IMR-90 (cell line): ENCODE results near the gene TRIM22.

Experiments used
- BHLHE40 ChIP-seq: fragments of 150-350 bp; IDR thresholded peaks from 2 replicates; pipeline ENCODE4 v1.6.1; 2016; ENCODE audit warnings: mild to moderate bottlenecking, low read depth, low read length
- CEBPB ChIP-seq: IDR thresholded peaks from 2 replicates; pipeline ENCODE4 v1.6.1; 2012; ENCODE audit warnings: low read depth, low read length, improper control_type of control experiment
- CTCF ChIP-seq: conservative IDR thresholded peaks from 2 replicates; pipeline ENCODE4 v1.5.1; 2012; ENCODE audit warnings: mild to moderate bottlenecking, low read depth, low read length, improper control_type of control experiment
- ELK1 ChIP-seq: fragments of 150-350 bp; IDR thresholded peaks from 2 replicates; pipeline ENCODE4 v1.6.1; 2016; ENCODE audit warnings: low read depth, mild to moderate bottlenecking, low read length, moderate library complexity, borderline replicate concordance
- MAFK ChIP-seq: IDR thresholded peaks from 2 replicates; pipeline ENCODE4 v1.6.1; 2012; ENCODE audit warnings: low read depth, low read length, improper control_type of control experiment
- MAZ ChIP-seq: IDR thresholded peaks from 2 replicates; pipeline ENCODE4 v1.6.1; 2012; ENCODE audit warnings: low read depth, mild to moderate bottlenecking, low read length, improper control_type of control experiment, moderate library complexity, borderline replicate concordance
- POLR2A ChIP-seq: IDR thresholded peaks from 2 replicates; pipeline ENCODE4 v1.6.1; 2012; ENCODE audit warnings: mild to moderate bottlenecking, low read depth, low read length
- RAD21 ChIP-seq: IDR thresholded peaks from 2 replicates; pipeline ENCODE4 v1.6.1; 2012; ENCODE audit warnings: low read length, improper control_type of control experiment
- SMC3 ChIP-seq: fragments of 150-350 bp; IDR thresholded peaks from 2 replicates; pipeline ENCODE4 v1.6.1; 2016; ENCODE audit warnings: low read depth, mild to moderate bottlenecking, antibody characterized with exemption, low read length, moderate library complexity

GRCh38 chr11:5722622-5723021 lies 33.0 kb downstream of the TRIM22 start:
- TF ChIP-seq RAD21 = no peak
- no peak for TF ChIP-seq CTCF
- no peak for TF ChIP-seq ELK1
- no peak for TF ChIP-seq POLR2A
- TF ChIP-seq SMC3 = no peak
- TF ChIP-seq BHLHE40 = no peak
- TF ChIP-seq CEBPB = no peak
- TF ChIP-seq MAZ = no peak
- no peak for TF ChIP-seq MAFK
